ENCODE data around the gene ANTXR1. TPM values are rescaled to one million over a fixed set of nuclear protein-coding genes. Genes with fewer than 3 reads are reported as not detected.

ANTXR1 gene
- total RNA-seq, 1 donor = 61.5 TPM

- TF ChIP-seq, protein P1, sequence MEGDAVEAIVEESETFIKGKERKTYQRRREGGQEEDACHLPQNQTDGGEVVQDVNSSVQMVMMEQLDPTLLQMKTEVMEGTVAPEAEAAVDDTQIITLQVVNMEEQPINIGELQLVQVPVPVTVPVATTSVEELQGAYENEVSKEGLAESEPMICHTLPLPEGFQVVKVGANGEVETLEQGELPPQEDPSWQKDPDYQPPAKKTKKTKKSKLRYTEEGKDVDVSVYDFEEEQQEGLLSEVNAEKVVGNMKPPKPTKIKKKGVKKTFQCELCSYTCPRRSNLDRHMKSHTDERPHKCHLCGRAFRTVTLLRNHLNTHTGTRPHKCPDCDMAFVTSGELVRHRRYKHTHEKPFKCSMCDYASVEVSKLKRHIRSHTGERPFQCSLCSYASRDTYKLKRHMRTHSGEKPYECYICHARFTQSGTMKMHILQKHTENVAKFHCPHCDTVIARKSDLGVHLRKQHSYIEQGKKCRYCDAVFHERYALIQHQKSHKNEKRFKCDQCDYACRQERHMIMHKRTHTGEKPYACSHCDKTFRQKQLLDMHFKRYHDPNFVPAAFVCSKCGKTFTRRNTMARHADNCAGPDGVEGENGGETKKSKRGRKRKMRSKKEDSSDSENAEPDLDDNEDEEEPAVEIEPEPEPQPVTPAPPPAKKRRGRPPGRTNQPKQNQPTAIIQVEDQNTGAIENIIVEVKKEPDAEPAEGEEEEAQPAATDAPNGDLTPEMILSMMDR (IDR thresholded peaks at IDR 0.05; ENCODE audit: insufficient read depth, low read length) = no peak
- H3K4me3 ChIP-seq (ENCODE audit: low read depth, low read length) = no peak overlapping the region
- no peak for DNase-seq (ENCODE audit: low read depth)
Observed at GRCh38 chr2:69030800-69031428, 17.9 kb downstream of the ANTXR1 start.

GRCh38 chr2:69031466-69031865, 18.5 kb downstream of the ANTXR1 start:
- no peak for DNase-seq (ENCODE audit: low read depth)
- TF ChIP-seq, protein P1 (IDR thresholded peaks at IDR 0.05; ENCODE audit: insufficient read depth, low read length) = no peak
- H3K4me3 ChIP-seq (ENCODE audit: low read depth, low read length) = no peak overlapping the region

- no peak for DNase-seq (ENCODE audit: low read depth)
- TF ChIP-seq, protein P1 (IDR thresholded peaks at IDR 0.05; ENCODE audit: insufficient read depth, low read length) = no peak
- no peak overlapping the region for H3K4me3 ChIP-seq (ENCODE audit: low read depth, low read length)
Observed at GRCh38 chr2:69032336-69032735, 19.4 kb downstream of the ANTXR1 start.

- TF ChIP-seq, protein P1 (IDR thresholded peaks at IDR 0.05; ENCODE audit: insufficient read depth, low read length) = no peak
- DNase-seq (ENCODE audit: low read depth) = no peak
- no peak overlapping the region for H3K4me3 ChIP-seq (ENCODE audit: low read depth, low read length)
Observed at GRCh38 chr2:69033461-69034095, 20.6 kb downstream of the ANTXR1 start.

DNA sequence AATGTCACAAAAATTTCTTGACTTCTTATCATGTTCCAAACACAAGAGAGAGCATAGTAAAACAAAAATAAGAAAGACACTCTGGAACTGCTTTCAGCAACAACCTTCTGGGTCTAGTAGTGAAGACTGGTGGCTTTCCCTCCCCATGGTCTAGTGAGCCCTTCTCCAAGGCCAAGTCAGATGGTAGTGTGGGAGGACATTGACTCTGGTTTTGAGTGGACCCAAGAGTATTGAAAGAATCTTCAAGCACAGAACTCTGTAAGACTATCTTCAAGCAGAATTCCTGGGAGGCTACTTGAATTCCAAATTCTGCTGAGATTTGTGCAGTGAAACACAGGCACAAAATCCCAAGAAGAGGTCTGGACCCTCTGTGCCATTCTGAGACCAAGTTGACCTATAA, 21.1 kb downstream of the ANTXR1 start:
- DNase-seq (ENCODE audit: low read depth) = no peak
- H3K4me3 ChIP-seq (ENCODE audit: low read depth, low read length) = no peak overlapping the region
- TF ChIP-seq, protein P1 (IDR thresholded peaks at IDR 0.05; ENCODE audit: insufficient read depth, low read length) = no peak

DNA sequence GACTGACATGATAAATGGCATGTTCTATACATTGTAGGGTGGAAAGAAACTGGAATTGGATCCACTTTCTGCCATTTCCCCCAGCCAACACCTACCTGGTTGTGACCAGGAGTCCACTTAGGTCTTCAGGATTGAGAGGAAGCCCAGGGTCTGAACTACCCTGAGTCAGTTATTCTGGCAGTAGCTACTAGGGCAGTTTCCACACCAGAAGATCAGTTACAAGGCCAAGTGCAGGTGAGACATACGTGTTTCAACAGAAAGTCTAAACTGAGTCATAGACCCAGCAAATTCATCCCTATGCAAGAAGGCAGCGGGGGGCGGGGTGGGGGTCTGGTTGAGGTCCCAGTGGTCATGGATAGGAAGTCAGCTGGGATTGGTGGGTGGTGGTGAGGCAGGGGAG, 21.9 kb downstream of the ANTXR1 start:
- TF ChIP-seq, protein P1 (IDR thresholded peaks at IDR 0.05; ENCODE audit: insufficient read depth, low read length) = no peak
- DNase-seq (ENCODE audit: low read depth) = no peak
- no peak overlapping the region for H3K4me3 ChIP-seq (ENCODE audit: low read depth, low read length)

All from fibroblast of the aortic adventitia (primary cell).